BLaER1 treated with 17β-estradiol and CSF1 and Interleukin-3, amounts not matched to agents 10 nM and 100 nM (cell line): ENCODE data around the gene PTCH2.

Experiments used
- H3K27ac ChIP-seq, 11 experiments: shearing (Covaris generic); formaldehyde crosslinking; 2 replicates each; pipeline ENCODE4 v1.8.1; 2022
- H3K27me3 ChIP-seq, 11 experiments: shearing (Covaris generic); formaldehyde crosslinking; 2 replicates each; pipeline ENCODE4 v1.8.1; 2022
- H3K36me3 ChIP-seq, 11 experiments: shearing (Covaris generic); formaldehyde crosslinking; 2 replicates each; pipeline ENCODE4 v1.8.1; 2022
- H3K4me1 ChIP-seq, 10 experiments: shearing (Covaris generic); formaldehyde crosslinking; 2 replicates each; pipeline ENCODE4 v1.8.1; 2022
- H3K4me2 ChIP-seq, 11 experiments: shearing (Covaris generic); formaldehyde crosslinking; 2 replicates each; pipeline ENCODE4 v1.8.1; 2022
- H3K4me3 ChIP-seq, 10 experiments: shearing (Covaris generic); formaldehyde crosslinking; 2 replicates each; pipeline ENCODE4 v1.8.1; 2022
- H3K9ac ChIP-seq, 11 experiments: shearing (Covaris generic); formaldehyde crosslinking; 2 replicates each; pipeline ENCODE4 v1.8.1; 2022
- H3K9me3 ChIP-seq, 11 experiments: shearing (Covaris generic); formaldehyde crosslinking; replicated peaks in 1 of 11; 2 replicates each; pipeline ENCODE4 v1.8.1; 2022
- H4K20me1 ChIP-seq, 11 experiments: shearing (Covaris generic); formaldehyde crosslinking; 2 replicates each; pipeline ENCODE4 v1.8.1; 2022
- Cebpa-rat ChIP-seq, 11 experiments: shearing (Covaris generic); IDR thresholded peaks; 2 replicates each; pipeline ENCODE4 v1.8.1; 2022

PTCH2 gene

GRCh38 chr1:44810101-44810761, 32.8 kb downstream of the PTCH2 start:
- peaks cover 93 to 100% (median 97%) of the 10 kb centered on the region in 10 experiments for H3K4me1 ChIP-seq
- peak overlapping the region; percentile 83 to 96 (median 90) for H3K9ac ChIP-seq
- peaks cover 16 to 26% (median 17%) of the 10 kb centered on the region in 11 experiments for H3K36me3 ChIP-seq
- peak overlapping the region in 4 of 10 experiments; percentile 13 to 41 (median 22); a peak in 3 of 20 replicates for H3K4me3 ChIP-seq
- peak overlapping the region; percentile 90 to 99 (median 92) for H3K4me2 ChIP-seq
- no peaks in the 10 kb centered on the region for H3K27me3 ChIP-seq
- TF ChIP-seq Cebpa-rat (IDR thresholded peaks at IDR 0.05): no peak
- H4K20me1 ChIP-seq: no peaks in the 10 kb centered on the region; a peak in 1 of 22 replicates
- H3K27ac ChIP-seq: peak overlapping the region; percentile 98 to 100 (median 99)
- H3K9me3 ChIP-seq: no peaks in the 10 kb centered on the region

GRCh38 chr1:44808938-44809917, 33.8 kb downstream of the PTCH2 start:
- peaks cover 25 to 29% (median 27%) of the 10 kb centered on the region in 11 experiments for H3K36me3 ChIP-seq

GRCh38 chr1:44808063-44808937, 34.8 kb downstream of the PTCH2 start, which contains the start of gene BTBD19:
BTBD19 (plus strand) TSS chr1:44808523; CDS start chr1:44808821, 298 bp downstream.
- TF ChIP-seq Cebpa-rat (IDR thresholded peaks at IDR 0.05): no peak
- peaks cover 76 to 100% (median 97%) of the 10 kb centered on the region in 10 experiments for H3K4me1 ChIP-seq
- peak within 1 kb of the TSS; percentile 98 to 100 (median 99) for H3K27ac ChIP-seq
- no peaks in the 10 kb centered on the region for H3K27me3 ChIP-seq
- peaks cover 35 to 38% (median 36%) of the 10 kb centered on the region in 11 experiments for H3K36me3 ChIP-seq
- no peaks in the 10 kb centered on the region for H3K9me3 ChIP-seq
- H4K20me1 ChIP-seq: peaks cover 0 to 13% (median 5%) of the 10 kb centered on the region in 11 experiments; a peak in 10 of 22 replicates
- peak within 1 kb of the TSS in 9 of 10 experiments; percentile 11 to 57 (median 38); a peak in 15 of 20 replicates for H3K4me3 ChIP-seq
- peak within 1 kb of the TSS; percentile 83 to 96 (median 90) for H3K9ac ChIP-seq
- H3K4me2 ChIP-seq: peak within 1 kb of the TSS; percentile 90 to 99 (median 92)

More at GRCh38 chr1:44808938-44809917, 33.8 kb downstream of the PTCH2 start:
- H3K27me3 ChIP-seq: no peaks in the 10 kb centered on the region
- peak overlapping the region in 8 of 10 experiments; percentile 11 to 57 (median 33); a peak in 12 of 20 replicates for H3K4me3 ChIP-seq
- H3K4me1 ChIP-seq: peaks cover 83 to 100% (median 96%) of the 10 kb centered on the region in 10 experiments
- peak overlapping the region; percentile 98 to 100 (median 99) for H3K27ac ChIP-seq
- no peaks in the 10 kb centered on the region for H3K9me3 ChIP-seq
- peak overlapping the region; percentile 83 to 96 (median 90) for H3K9ac ChIP-seq
- peak overlapping the region; percentile 90 to 99 (median 92) for H3K4me2 ChIP-seq
- peak in 4 of 11 experiments; percentile 29 to 41 (median 35); a peak in 3 of 22 replicates for TF ChIP-seq Cebpa-rat (IDR thresholded peaks at IDR 0.05)
- peaks cover 0 to 4% (median 0%) of the 10 kb centered on the region in 11 experiments; a peak in 3 of 22 replicates for H4K20me1 ChIP-seq

GRCh38 chr1:44807364-44808062, 35.5 kb downstream of the PTCH2 start:
- peaks cover 42 to 46% (median 44%) of the 10 kb centered on the region in 11 experiments for H3K36me3 ChIP-seq
- H3K9me3 ChIP-seq: no peaks in the 10 kb centered on the region
- H3K27ac ChIP-seq: peak overlapping the region; percentile 98 to 100 (median 99)
- peak overlapping the region in 8 of 10 experiments; percentile 15 to 57 (median 39); a peak in 11 of 20 replicates for H3K4me3 ChIP-seq
- no peaks in the 10 kb centered on the region for H3K27me3 ChIP-seq
- peaks cover 77 to 100% (median 97%) of the 10 kb centered on the region in 10 experiments for H3K4me1 ChIP-seq
- H3K9ac ChIP-seq: peak overlapping the region; percentile 83 to 96 (median 90)
- H3K4me2 ChIP-seq: peak overlapping the region; percentile 90 to 99 (median 92)
- H4K20me1 ChIP-seq: peaks cover 0 to 21% (median 13%) of the 10 kb centered on the region in 11 experiments; a peak in 13 of 22 replicates
- TF ChIP-seq Cebpa-rat (IDR thresholded peaks at IDR 0.05): no peak; a peak in 1 of 22 replicates

GRCh38 chr1:44806704-44807363, 36.2 kb downstream of the PTCH2 start, which contains the start of gene DYNLT4:
DYNLT4 (minus strand) TSS chr1:44807351; CDS start chr1:44806668, 683 bp downstream.
- Histone ChIP-seq H3K4me1 (peaks cover 80 to 100% (median 97%) of the 10 kb centered on the region in 10 experiments), H3K9ac (peak within 1 kb of the TSS; percentile 83 to 96 (median 90)), H3K4me3 (peak within 1 kb of the TSS in 9 of 10 experiments; percentile 15 to 57 (median 38); a peak in 13 of 20 replicates), H3K9me3 (no peaks in the 10 kb centered on the region), H4K20me1 (peaks cover 3 to 28% (median 20%) of the 10 kb centered on the region in 11 experiments; a peak in 15 of 22 replicates), H3K27ac (peak within 1 kb of the TSS; percentile 98 to 100 (median 99)), H3K27me3 (no peaks in the 10 kb centered on the region), H3K36me3 (peaks cover 49 to 53% (median 51%) of the 10 kb centered on the region in 11 experiments), H3K4me2 (peak within 1 kb of the TSS; percentile 90 to 99 (median 92))
- no peak for TF ChIP-seq Cebpa-rat (IDR thresholded peaks at IDR 0.05)

- Histone ChIP-seq H3K4me2 (peak overlapping the region; percentile 90 to 99 (median 92)), H3K27me3 (no peaks in the 10 kb centered on the region), H3K4me3 (peak overlapping the region in 6 of 10 experiments; percentile 7 to 51 (median 28); a peak in 9 of 20 replicates), H3K9ac (peak overlapping the region; percentile 83 to 96 (median 90)), H3K4me1 (peaks cover 78 to 97% (median 92%) of the 10 kb centered on the region in 10 experiments), H3K27ac (peak overlapping the region; percentile 98 to 100 (median 99)), H4K20me1 (peaks cover 3 to 33% (median 21%) of the 10 kb centered on the region in 11 experiments; a peak in 15 of 22 replicates), H3K36me3 (peaks cover 49 to 54% (median 51%) of the 10 kb centered on the region in 11 experiments), H3K9me3 (no peaks in the 10 kb centered on the region)
- no peak for TF ChIP-seq Cebpa-rat (IDR thresholded peaks at IDR 0.05)
These were observed 36.9 kb downstream of the PTCH2 start for GRCh38 chr1:44806025-44806703.
